ENCODE measurements around the gene SEC23IP.

The SEC23IP gene

DNA sequence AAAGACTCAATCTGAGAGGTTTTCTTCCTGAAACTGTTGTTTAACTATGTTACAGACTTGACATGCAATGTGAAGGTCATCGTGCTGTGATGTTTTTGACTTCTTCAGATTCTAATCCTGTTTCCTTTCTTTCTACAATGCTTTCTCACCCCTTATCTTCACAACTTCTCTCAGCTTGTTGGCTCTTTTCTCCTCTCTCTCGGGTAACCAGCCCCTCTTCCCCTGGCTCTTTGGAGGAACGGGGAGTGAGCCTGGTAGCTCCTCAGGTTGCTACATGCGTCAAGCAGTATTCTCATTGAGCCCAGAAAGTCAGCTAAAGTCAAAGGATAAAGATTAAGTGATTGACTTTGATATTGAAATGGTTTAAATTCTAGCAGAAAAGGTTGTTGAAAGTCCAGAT is 40.1 kb downstream of the SEC23IP start:
- in situ Hi-C loops (cut with MboI; ENCODE audit: low sequenced_read_pairs), result no loop called here

DNA sequence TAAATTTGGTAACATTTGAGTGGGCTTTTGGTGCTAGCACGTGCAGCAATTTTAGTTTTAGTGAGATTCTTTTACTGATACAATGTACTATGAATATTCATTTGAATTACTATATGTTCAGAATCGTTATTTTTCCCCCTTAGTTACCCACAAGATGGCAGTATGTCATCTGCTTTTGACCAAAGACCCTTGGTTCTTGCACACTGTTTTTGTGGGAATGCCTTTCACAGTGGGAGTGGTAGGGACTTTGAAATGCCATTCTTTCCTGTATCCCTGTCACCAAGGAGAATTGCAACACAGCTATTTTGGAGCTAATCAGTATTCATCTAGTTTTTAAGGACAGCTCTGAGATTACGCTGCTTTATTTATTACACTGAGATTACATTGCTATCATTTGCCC is 40.6 kb downstream of the SEC23IP start:
- in situ Hi-C loops (cut with MboI; ENCODE audit: low sequenced_read_pairs), result no loop called here

DNA sequence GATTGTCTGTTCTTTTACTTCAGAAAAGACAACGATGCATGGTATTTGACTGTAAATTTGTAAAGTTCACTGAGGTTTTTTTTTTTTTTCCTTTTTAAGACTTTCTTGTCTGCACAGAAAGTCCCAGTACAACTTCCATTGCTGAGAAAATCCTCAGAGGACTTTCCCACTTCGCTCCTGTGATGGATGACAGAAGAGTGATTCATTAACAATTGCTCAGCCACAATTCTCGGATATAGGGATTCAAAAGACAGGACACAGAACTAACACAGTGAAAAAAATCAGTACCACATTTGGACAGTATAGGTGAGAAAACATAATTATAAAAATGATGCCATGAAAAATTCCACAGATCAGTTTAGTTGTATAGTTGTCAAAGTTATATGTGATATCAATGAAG is 48.0 kb downstream of the SEC23IP start:
- in situ Hi-C loops (cut with MboI; ENCODE audit: low sequenced_read_pairs), result no loop called here

DNA sequence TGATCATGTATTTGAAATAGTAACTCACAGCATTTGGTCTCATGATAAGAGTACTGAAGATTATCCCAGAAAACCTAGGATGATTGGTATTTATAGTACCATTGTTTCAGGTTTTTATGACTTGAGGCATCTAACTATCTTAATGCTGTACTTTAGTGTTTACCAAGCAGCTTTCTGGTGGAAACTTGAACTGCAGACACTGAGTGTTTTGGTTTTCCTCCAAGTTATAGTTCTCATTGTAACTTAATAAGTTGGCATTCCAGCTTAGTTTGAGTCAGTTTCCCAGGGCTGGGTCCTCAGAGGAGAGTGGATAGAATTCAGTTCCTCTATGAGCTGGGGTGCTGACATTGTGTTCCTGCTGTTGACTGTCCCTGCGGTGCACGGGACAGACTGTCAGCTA is 50.4 kb downstream of the SEC23IP start:
- in situ Hi-C loops (cut with MboI; ENCODE audit: low sequenced_read_pairs), result no loop called here

DNA sequence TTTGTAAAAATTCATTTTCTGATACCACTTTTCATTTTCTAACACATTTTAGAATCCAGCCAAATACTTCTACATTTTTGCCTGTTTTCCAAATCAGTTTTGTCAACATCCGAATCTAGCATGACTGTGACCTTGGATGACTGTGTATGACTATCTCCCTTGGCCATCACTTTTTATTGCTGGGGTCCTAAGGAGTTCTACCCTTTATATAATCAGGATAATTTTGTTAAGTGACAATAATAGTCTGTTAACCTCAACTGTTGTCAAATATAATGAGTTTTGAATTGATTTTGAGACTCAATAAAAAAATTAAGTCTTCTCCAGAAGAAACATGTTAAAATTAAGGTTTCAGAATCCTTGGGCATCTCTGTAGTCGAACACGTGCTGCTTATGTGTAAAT is 53.3 kb downstream of the SEC23IP start:
- in situ Hi-C loops (cut with MboI; ENCODE audit: low sequenced_read_pairs), result no loop called here

DNA sequence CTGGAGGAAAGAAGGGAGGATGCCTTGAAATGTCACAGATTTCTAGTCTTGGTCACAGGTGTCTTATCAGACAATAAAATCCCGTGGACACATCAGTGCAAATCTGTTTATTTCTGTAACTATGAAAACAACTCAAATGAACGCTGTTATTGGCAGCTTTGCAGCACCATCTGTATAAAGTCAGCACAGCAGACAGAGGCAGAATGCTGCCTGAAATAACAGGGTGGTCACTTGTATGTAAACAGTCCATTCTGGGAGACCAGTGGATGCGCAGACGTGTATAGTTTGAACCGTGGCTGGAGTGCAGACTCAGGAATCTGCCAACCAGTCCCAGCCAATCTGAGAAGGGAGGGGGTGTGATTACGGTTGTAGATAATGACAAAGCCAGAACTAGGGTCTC is 54.8 kb downstream of the SEC23IP start:
- in situ Hi-C loops (cut with MboI; ENCODE audit: low sequenced_read_pairs), result no loop called here

DNA sequence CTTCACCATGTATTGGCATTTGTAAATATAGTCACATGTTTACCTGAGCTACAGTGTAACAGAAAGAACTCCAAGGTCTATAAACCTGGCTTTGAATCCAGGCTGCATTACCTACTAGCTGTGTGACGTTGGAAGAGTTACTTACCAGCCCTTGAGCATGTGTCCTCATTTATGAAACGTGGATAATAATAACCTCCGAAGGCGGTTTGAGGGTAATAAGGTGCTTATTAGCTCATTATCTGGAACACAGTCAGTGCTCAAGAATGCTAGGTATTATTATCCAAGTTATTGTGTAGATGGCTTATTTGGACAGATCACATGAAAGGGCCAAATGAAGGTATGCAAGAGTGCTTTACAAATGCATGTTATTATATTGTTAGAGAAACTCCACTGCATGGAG is 64.9 kb downstream of the SEC23IP start:
- in situ Hi-C loops (cut with MboI; ENCODE audit: low sequenced_read_pairs), result no loop called here

DNA sequence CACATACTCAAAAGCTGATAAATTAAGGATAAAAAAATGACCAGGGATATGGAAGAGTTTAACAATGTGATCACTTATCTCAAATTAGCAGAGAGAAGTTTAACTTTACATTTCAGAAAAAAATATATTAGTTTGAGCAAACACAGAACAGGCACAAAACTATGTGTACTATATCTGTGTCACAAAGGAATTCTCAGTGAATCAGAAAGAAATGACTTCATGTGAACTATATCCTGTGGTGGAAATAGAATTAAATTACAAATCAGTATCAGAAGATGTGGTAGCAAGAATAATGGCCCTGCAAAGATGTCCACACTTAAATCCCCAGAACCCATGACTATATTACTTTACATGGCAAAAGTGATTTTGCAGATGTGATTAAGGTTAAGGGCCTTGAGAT is 70.3 kb downstream of the SEC23IP start:
- in situ Hi-C loops (cut with MboI; ENCODE audit: low sequenced_read_pairs), result no loop called here

DNA sequence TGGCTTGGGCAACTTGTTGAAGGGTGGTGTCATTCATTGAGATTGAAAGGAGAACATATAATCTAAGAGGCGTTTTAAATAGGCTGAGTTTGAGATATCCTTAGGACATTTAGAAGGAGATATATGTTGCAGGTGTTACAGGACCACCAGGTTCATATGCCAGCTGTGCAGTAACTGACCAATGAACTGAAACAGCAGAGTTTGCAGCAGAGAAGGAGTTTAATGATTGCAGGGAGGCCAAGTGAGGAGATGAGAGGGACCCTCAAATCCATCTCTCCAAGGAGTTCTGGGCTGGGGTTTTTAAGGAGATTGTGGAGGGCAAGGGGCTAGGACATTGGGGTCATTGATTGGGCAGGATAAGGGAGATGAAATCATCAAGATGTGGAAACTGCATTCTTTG is 74.5 kb downstream of the SEC23IP start:
- in situ Hi-C loops (cut with MboI; ENCODE audit: low sequenced_read_pairs), result no loop called here

DNA sequence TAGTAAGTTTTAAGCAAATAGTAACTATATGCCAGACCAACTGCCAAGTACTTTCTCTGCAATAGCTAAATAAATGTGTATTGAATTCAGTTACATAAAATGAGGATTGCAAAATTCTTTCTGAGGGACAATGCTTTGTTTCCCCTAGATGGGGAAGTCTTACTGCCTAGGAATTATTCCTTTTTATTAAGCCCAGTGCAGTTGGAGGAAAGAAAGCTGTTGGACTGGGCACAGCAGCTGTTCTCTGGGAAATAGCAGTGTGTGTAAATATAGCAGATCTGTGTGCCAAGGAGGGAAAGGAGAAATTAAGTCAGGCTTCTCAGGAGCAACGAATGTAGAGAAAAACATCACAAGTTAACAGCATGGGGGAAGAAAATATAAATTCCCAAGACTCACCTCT is 77.1 kb downstream of the SEC23IP start:
- in situ Hi-C loops (cut with MboI; ENCODE audit: low sequenced_read_pairs), result no loop called here

DNA sequence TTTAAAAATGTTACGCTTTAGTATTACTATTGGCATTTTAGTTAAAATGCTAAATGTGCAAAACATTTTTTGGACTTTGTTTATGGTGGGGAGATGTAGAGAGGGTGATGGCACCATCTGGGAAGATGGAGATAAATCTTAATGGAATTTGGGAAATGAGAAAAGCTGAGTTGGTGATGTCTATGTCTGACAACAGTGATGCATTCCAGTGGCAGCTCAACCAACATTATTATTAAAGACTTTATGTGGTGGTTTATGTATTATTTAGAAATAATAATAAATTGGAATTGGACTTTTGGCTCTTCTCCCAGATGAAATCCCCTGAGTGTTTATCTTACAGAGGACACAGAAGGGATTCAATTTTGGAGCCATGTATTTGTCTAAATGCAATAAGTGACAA is 77.6 kb downstream of the SEC23IP start:
- in situ Hi-C loops (cut with MboI; ENCODE audit: low sequenced_read_pairs), result no loop called here

DNA sequence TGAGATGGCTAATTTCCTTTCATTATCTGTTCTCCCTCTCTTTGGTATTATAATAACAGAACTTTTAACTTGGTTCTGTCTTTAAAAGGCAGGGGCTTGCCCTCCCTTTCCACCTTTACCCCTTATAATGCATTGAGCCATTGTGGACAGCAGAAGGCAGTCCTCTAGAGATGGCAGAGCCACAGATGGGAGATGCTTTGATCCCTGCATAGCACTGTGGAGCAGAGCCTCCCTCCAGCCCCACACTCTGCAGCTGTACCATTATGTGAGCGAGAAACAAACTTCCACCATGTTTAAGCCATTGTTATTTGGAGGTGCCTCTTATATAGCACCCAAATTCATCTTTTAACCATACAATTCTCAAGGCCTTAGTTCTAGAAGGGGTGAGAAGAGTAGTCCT is 78.4 kb downstream of the SEC23IP start:
- in situ Hi-C loops (cut with MboI; ENCODE audit: low sequenced_read_pairs), result no loop called here

DNA sequence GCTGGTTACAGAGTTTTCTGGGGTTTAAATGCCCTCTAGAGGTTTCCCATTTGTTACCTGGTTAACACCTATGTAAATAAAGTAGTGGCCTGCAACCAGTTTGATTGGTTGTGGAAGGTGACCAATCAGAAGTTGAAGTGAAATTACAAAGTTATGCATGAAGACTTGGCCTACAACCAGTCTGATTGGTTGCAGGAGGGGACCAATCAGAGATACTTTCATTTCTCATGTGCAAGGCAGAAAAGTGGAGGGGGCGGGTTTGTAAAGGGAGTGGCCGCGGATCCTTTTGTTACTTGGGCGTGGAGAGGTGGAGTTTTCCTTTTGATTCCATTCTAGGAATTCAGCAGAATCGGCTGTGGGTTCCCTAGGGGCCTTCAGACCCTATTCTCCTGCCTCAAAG is 80.8 kb downstream of the SEC23IP start:
- in situ Hi-C loops (cut with MboI; ENCODE audit: low sequenced_read_pairs), result no loop called here

DNA sequence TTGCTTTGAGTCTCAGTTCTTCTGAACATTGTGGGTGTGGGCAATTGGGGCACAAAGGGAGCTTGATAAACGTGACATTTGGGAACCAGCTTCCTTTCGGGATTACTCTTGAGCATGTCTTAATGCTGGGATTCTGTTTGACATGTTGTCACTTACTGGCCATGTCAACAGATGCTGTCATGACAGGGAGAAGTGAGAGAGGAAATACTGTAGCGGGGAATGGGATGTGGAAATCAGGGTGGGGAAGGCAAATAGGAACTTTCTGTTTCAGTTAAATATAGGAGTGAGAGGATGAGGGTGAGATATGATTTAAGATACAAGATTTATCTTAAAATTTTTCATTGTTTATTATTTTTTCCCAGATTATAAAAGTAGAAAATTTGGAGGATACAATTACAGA is 83.9 kb downstream of the SEC23IP start:
- in situ Hi-C loops (cut with MboI; ENCODE audit: low sequenced_read_pairs), result no loop called here

DNA sequence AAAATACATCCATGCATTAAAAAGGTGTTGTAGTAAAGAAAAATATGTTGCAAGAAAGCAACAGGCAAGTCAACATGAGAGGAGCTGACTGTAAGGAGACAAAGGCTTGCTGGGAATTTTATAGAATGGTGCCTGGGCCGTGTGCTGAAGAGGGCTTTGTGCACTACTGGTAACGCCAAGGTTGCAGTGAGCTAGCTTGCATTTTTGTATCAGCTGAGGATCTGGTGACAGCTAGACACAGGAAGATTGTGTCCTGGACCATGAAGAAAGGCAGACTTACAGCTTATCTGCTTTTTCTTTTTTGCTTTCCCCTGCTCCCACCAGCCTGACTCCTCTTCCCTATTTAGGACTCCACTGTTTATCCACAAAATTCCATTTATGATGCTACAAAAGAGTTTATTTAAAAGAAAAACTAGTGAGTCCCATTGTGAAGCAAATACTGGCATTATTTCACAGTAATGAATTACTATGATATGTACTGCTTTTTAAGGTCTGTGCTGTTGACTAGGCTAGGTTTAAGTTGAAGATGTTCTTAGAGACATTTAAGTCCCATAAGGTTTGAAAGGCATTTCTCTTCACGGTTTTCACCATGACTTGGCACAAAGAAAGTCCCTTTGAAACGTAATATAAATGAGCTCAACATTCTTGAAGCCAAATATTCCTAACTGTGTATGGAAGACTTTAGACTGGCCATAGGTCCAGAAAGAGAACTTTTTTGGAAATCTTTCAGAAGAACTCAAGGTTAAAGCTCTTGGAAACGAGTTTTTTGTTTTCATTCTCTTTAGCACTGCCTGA is 88.6 kb downstream of the SEC23IP start:
- in situ Hi-C loops (cut with MboI; ENCODE audit: low sequenced_read_pairs), result no loop called here

DNA sequence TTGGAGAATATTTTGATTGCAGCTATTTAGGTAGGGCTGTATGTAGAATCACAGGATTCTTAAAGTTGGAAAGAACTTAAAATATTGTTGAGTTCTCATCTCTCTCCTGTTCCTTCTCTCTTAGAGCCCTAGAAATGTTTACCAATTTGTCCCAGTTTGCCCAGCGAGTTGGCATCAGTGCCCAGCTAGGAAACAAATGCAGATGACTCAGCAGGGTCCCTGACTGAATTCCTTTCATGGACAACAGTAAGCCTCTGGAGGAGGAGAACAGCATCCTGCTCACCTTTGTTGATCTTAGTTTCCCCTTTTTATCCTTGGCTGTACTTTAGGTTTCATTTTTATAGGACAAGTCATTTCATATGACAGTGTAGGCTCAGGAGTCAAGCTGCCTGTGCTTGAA is 89.3 kb downstream of the SEC23IP start:
- in situ Hi-C loops (cut with MboI; ENCODE audit: low sequenced_read_pairs), result no loop called here

DNA sequence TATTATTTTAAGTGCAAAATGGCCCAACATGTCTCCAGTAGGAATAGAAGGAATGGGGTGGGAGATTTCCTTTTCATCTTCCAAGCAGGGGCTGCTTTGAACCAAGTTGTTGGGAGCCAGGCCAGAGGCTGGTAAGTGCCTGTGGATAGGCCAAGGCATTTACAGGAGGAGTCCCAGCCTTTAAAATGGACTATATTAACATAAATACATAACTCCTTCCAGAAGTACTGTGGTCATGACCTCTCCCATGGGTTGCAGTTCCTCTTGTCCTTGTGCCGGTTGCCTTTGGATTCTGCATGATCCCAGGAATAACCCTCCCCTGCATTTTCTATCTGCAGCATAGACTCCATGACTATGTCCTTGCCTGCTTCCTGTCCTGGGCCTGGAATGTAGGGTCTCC is 95.8 kb downstream of the SEC23IP start:
- in situ Hi-C loops (cut with MboI; ENCODE audit: low sequenced_read_pairs), result no loop called here

DNA sequence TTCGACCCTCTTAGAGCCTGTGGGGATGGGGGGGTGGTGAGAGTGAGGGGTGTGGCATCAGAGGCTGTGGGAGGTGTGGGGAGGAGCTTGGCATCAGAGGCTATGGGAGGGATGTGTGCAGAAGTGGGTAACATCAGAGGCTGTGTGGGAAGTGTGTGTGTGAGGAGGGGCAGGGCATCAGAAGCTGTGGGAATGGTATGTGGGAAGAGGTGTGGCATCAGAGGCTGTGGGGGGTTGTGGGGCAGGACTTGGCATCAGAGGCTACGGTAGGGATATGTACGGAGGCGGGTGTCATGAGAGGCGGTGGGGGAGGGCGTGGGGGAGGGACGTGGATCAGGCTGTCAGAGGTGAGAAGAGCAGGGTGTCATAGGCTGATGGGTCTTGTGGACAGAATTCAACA is 97.4 kb downstream of the SEC23IP start:
- in situ Hi-C loops (cut with MboI; ENCODE audit: low sequenced_read_pairs), result no loop called here

DNA sequence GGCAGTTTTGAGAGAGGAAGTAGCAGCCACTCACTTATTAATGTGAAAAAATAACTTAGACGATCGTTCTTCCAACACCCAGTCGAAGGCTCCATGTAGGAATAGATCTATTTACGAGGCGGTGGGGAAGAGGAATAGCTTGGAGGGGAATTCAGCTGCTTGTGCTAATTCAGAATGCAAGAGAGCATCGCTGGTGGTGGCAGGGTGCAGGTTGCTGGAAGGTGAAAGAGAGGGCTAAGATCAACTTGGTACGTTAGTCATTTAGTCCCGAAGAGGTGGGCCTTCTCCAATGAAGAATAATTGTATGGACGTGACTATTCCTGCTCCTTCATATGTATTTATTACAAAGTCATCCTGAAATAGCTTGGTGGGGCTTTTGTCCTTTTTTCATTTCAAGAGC is 98.5 kb downstream of the SEC23IP start:
- in situ Hi-C loops (cut with MboI; ENCODE audit: low sequenced_read_pairs), result no loop called here

DNA sequence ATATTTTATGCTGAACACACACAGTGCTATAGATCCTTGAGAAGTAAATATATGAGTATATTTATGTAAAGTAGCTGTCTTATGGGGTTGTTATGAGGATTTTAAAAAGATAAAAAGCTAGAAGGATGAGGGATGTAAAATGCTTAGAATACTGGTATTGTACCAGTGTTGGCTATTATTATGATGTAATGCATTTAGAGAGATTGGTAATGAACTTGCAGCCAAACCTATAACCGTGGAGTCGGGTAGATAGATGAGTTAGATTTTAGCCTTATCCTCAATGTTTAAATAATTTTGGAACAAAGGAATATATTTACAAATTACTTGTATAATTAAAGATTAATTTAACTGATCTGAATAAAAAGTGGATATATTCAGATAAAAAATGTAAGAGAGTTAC is 99.3 kb downstream of the SEC23IP start:
- in situ Hi-C loops (cut with MboI; ENCODE audit: low sequenced_read_pairs), result no loop called here

Measured in HL-60/S4 treated with retinoic acid at 250 ng/mL for 4 days and 3 days (cell line).